ENCODE results near the gene BRPF3.

- no peak for TF ChIP-seq THAP7 (CRISPR knock-in tag; IDR thresholded peaks at IDR 0.05)
- TF ChIP-seq RNF2 (conservative IDR thresholded peaks at IDR 0.05; ENCODE audit: low read depth): no peak
- no peak for TF ChIP-seq RFX5 (IDR thresholded peaks at IDR 0.05; ENCODE audit: low read depth, low read length)
- TF ChIP-seq ZSCAN29 (CRISPR knock-in tag; conservative IDR thresholded peaks at IDR 0.05): no peak
Observed at GRCh38 chr6:36276581-36277536, 80.3 kb downstream of the BRPF3 start.

Data from HepG2 (cell line).